LHCN-M2 (cell line): ENCODE data around the gene MAN2C1. TPM values are rescaled to one million over a fixed set of nuclear protein-coding genes. Genes with fewer than 3 reads are reported as not detected.
"Not testable (repeated sequence)": the region's sequence is repeated elsewhere in the genome, so short reads cannot be mapped to it uniquely, and the experiment has no call there.

Source experiments
- DNase-seq: peaks from one replicate; pipeline ENCODE4 v3.0.0-alpha.2; 2012; ENCODE audit warnings: low read depth
- total RNA-seq: library from RNA; depleted of rRNA; stranded (reverse); fragments of >200 nt; gene quantifications from 2 replicates; pipeline ENCODE4 v1.2.3, GENCODE V29; 2014

The MAN2C1 gene
- total RNA-seq, 1 experiment from 2014 or later: 91.5 TPM

DNA sequence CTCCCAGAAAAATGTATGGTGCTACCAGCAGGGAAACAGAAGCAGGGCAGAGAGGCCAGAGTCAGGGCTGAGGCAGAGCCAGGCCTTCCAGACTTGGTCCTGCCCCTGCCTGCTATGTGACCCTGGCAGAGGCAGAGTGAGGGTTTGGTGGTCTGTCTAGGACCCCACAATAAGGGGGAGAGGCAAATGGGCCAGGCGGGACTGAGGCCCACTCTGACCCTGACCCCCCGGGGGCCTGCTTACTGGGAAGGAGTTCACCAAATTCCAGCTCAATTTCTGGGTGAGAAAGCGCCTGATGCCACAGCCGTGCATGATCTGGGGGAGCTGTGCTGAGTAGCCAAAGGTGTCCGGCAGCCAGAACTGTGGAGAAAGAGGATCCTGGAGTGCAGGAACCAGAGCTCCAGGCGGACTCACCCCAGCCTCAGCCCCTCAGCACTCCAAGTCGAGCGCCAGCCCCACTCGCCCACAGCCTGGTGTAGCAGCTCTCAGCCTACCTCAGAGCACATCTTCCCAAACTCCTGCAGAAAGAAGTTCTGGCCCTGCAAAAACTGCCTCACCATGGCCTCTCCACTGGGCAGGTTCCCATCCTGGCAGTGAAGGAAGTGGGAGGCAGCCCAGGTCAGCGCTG is 6.9 kb downstream of the MAN2C1 start:
- DNase-seq: no peak

DNA sequence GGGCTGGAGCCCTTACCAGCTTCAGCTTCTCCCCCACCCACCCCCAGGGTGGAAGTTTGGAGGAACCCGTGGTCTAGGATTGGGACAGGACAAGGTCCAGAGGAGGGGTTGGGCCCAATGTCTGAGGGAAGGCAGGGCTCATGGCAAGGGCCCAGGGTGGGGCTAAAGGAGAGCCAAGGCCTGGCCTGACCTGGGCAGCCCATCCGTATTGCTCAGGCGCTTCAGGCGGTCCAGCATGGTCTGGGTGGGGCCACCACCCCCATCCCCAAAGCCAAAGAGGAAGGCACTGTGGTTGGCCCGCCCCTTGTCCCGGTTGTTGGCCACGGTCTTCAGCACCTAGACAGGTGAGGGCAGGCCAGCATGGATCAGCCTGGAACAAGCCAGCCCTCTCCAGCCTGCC is 7.6 kb downstream of the MAN2C1 start:
- DNase-seq: no peak

DNA sequence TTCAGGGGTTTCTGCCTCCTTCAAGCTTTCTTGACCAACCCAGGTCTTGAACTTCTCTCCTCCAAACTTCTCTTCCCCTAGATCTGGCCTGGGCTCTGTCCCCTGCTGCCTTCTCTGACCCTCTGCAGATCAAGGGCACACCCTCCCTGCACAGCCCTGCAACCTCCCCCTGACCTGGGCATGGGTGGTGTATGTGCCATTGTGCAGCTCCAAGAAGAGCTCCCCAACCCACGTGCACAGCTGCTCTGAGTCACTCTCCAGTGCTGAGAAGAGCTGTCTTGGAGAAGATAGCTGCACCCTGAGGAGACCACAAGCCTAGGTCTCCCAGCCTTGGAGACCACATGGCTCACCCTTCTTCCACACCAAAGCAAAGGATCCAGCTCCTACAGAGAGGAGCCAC is 8.0 kb downstream of the MAN2C1 start:
- DNase-seq: peak; percentile 29

DNA sequence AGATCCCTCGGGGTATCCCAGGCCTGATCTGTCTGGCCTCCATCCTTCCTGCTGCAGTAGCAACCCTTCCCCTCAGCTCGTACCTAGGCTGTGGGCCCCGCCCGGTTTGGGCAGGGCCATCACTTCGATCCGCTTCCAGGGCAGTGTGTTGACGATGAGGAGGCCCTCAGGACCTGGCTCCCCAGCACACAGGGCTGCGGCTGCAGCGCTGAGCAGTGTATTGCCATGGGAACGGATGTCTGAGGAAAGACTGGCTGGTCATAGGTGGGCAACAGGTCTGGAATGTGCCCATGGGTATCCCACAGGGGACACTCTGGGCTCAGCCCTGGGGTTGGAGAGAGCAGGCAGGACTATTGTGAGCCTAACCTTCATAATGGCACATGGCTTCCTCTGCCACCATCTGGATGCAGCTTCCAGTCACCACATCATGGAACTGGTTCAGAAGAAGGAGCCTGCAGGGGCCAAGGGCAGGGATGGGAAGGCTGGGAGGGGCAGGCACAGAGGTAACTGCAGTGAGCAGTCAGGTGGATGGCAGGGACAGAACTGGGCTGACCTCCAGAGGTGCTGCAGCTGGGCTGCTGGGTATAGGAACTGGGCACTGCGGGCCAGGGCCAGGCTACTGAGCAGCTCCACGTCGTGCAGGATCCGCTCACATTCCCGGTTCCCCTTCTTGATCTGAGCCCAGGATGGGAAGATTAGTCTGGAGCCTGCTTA is 8.7 kb downstream of the MAN2C1 start:
- no peak for DNase-seq

DNA sequence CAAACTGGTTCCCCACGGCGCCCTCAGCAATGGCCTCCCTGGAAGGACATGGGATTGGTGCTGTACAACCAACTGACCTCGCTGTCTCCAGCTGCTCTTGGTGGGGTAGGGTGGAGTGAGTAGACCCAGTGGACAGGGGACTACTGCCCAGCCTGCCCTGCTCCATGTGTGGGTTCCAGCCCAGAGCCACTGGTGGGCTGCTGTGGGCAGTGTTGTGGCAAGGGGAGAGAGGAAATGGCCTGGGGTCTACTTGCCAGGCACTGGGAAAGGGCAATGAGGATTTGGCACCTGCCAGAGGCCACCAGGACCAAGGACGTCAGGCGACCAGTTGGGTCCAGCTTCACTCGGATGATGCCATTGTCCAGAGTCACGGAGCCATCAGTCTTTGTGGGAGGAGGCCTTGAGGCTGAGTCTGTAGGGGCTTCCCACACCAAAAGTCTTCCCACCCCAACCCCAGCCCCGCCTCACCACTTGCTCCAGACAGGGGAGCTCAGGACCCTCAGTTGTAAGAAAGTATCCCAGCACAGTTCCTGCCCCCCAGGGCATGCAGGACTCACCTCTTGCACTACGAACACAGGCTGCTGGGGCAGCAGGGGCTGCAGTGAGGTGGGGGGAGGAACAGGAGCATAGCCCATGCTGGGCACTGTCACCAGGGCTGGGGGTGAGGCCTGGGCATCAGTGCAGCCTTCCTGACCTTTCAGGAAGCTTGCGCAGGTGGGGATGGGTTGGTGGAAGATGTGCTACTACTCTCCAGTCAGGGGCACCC is 9.5 kb downstream of the MAN2C1 start:
- DNase-seq: no peak

DNA sequence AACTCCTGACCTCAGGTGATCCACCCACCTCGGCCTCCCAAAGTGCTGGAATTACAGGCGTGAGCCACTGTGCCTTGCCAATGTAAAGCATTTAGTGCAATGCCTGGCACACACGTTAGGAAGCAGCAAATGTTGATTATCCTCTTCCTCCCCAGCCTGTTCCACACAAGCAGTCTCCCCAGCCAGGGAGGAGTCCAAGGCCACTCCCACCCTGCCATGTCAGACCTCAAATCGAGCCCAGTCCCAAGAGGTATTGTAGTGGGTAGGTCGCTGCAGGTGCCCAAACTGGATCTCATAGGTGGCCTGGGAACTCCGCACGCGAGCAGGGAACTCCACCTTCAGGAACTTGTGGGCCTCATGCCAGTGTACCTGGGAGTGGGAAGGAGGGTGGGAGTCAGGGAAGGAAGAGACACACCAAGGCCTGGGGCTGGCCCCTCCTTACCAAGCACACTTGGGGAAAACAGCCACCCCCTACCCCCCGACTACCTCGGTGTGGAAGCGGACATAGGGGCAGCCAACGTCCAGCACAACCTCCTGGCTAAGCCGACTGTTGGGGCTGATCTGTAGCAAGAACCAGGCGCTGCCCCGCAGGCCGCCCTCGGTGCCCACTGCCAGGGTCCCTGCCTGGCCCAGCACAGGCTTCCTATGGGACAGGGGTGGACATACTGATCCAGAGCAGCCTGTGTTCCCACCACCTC is 10.3 kb downstream of the MAN2C1 start:
- DNase-seq: no peak

DNA sequence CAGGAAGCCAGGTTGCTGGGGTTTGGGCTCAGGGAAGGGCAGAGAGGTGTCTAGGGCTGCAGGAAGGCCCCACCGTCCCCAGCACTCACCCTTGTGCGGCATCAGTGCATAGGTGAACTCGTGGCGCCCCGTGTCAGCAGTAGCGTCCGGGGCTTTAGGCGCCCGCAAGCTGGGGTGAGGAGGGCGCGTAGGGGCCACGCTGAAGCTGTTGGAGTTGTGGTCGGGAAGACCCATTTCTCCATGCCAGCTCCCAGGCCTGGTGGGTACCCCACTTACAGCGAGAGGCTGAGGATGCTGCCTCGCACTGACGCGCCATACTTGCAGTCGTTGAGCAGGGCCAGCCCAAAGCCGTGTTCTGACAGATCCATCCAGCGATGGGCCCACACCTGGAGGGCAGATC is 11.9 kb downstream of the MAN2C1 start:
- no peak for DNase-seq

DNA sequence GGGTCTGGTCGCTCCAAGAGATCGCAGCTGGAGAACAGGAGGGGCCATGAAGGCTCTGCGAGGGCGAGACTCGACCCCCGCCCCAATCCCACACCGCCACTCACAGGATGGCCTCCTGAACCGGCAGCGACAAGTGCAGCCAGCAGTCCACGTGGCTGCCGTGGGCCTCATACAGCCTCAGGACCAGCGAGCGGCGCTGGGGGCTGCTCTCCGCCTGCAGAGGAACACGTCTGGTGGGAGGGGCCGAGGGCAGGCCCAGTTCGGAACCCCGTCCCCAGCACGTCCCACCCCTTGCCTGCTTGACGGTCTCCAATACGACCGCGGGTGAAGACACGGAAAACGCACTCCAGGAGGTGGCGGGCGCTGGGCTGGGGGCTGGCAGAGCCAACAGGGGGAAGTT is 12.4 kb downstream of the MAN2C1 start:
- no peak for DNase-seq

DNA sequence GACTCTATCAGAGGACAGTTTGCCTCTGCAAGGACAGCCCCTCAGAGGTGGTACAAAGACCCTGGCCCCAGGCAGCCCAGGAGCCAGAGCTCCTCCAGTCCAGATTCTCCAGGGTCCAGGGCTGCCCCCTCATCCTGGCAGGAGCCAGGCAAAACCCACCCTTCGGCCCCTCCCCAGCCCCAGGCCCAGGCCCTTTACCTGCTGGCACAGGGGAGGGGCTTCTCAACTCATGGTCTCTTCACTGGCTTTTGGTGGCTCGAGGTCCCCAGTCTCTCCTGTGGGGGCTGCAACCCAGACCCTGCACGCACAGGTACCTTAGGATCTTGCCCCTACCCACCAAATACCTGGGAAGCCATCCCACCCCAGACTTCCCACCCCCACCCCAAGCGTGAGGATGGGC is 13.0 kb downstream of the MAN2C1 start:
- no peak for DNase-seq

DNA sequence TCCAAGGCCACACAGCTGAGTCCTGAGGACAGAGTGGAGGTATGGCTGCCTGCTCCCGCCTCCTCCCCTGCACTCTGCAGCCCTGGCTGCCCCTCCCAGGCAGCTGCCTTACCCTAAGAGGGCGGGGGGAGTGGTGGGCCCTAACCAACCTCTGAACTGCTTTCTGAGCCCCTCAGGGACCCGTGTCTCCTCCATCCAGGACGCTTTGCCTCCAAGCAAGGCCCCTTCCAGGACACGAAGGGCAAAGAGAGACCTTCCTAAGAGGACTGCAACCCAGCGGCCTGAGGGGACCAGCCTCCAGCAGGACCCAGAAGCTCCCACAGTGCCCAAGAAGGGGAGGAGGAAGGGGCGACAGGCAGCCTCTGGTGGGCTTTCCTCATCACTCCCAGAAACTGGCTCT is 14.0 kb downstream of the MAN2C1 start:
- no peak for DNase-seq

DNA sequence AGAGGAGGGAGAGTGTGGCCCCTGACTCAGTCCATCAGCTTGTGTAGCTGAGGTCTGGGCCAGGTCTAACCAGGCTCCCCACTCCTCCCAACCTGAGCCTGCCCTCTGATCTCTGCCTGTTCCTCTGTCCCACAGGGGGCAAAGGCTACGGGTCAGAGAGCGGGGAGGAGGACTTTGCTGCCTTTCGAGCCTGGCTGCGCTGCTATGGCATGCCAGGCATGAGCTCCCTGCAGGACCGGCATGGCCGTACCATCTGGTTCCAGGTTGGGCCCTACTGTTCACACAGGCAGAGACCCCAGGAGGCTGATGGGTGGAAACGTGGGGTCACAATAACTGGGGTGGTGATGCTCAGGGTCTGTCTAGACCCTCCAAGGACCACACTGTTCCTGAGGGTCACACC is 14.8 kb downstream of the MAN2C1 start:
- DNase-seq: no peak

DNA sequence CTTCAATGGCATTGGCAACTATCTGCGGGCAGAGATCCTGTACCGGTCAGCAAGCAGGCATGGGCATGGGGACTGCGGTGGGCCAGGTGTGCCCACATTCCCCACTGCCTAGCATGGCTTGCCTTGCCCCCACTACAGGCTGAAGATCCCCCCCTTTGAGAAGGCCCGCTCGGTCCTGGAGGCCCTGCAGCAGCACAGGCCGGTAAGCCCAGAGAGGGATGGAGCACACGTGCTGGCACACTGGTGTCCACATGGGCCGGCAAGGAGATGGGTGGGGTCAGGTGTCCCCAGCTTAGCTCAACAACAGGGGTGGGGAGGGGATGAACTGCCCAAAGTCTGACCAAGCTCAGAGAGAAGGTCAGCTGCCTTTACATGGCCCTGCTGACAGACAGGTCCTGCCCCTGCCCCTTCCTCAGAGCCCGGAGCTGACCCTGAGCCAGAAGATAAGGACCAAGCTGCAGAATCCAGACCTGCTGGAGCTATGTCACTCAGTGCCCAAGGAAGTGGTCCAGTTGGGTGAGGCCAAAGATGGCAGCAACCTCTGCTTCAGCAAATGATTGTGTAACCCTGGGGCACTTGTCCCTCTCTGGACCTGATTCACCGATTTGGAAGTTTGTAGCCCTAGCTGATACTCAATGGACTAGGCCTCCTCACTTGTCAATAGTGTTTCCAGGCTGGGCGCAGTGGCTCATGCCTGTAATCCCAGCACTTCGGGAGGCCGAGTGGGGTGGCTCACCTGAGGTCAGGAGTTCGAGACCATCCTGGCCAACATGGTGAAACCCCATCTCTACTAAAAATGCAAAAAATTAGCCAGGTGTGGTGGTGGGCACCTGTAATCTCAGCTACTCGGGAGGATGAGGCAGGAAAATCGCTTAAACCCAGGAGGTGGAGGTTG is 16.0 kb downstream of the MAN2C1 start:
- no peak for DNase-seq

DNA sequence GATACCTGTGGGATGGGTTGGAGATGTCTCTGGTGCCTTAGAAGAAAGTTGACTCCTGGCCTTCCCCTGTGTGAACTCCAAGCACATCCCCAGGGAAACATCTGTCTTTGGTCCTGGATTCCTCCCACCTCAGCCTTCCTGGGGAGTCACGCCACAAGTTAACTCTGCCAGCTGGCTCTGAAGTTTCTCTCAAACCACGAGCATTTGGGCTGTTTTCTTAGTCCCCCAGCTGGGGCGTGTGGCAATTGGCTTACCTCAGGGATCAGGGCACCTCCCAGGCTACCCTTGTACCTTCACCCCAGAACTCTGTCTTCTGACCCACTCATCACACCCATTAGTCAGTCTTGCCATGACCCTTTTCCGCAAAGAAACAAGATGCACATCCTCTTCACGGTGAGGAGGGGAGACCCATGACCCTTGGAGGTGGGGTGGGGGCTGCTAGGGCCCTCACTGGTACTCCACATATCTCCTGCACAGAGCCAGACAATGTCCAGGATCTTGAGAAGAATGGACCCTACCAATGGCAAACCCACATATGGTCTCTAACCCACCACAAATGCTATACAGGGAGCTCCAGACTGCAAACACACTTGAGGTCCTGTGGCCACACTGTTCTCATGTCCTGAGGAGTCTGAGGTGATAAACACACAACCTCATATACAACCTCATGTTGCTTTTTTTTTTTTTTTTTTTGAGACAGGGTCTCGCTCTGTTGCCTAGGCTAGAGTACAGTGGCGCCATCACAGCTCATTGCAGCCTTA is 17.6 kb downstream of the MAN2C1 start:
- DNase-seq: no peak

DNA sequence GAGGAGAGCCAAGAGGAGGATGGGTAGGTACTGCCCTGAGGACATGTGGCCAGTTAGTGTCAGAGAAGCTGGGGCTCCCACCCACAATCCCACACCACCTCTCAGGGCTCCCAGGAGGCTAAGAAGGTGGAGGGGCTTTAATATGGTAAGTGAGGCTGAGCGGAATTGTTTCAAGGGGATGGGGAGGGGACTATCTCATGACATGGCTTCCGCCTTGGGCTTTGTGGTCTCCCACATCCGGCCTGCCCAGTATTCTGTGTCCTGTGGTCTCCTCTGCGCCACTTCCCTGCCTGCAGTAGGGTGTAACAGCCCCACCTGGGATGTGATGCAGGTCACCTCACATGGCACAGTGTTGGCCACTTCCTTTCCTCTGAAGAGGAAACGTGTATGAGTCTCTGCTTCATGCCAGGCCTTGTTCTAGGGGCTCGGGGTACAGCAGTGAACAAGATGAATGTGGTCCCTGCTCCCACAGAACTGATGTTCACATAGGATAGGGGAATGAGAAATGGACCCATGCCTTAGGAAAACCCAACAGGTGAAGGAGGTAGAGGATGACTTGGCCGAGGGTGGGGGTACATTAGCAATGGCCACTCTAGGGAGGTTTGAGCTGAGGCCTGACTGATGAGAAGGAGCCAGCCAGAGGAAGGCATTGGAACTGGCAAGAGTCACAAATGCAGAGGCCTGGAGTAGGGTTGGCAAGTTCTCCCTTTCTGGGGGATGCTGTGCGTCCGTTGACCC is 18.4 kb downstream of the MAN2C1 start:
- no peak for DNase-seq

DNA sequence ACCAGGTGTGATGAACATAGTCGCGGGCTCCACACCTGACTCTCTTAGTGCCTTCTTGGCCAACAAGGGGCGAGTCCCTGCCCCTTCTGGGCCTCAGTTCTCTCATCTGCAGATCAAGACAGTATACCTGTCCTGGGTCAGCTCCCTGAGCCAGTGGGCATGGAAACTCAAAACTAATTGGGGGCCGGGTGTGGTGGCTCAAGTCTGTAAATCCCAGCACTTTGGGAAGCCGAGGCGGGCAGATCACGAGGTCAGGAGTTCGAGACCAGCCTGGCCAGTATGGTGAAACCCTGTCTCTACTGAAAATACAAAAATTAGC is 19.1 kb downstream of the MAN2C1 start:
- DNase-seq: not testable (repeated sequence)

DNA sequence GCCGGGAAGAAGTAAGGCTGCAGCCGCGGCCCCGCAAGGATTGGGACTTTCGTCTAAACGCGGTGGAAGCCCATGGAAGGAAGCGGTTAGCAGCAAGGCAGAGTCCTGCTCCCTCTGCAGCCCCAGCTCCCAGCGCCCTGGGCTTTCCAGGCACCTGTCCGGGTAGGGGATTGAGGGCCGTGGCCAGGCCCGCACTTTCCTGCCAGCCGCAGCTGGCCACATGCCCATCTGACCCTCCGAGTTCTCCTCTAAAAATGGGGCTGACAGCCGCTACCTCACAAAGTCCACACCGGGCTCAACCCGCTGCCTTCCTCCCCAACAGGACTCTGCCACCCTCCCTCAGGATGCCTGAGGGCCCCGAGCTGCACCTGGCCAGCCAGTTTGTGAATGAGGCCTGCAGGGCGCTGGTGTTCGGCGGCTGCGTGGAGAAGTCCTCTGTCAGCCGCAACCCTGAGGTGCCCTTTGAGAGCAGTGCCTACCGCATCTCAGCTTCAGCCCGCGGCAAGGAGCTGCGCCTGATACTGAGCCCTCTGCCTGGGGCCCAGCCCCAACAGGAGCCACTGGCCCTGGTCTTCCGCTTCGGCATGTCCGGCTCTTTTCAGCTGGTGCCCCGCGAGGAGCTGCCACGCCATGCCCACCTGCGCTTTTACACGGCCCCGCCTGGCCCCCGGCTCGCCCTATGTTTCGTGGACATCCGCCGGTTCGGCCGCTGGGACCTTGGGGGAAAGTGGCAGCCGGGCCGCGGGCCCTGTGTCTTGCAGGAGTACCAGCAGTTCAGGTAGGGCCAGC is 19.7 kb downstream of the MAN2C1 start:
- DNase-seq: no peak

DNA sequence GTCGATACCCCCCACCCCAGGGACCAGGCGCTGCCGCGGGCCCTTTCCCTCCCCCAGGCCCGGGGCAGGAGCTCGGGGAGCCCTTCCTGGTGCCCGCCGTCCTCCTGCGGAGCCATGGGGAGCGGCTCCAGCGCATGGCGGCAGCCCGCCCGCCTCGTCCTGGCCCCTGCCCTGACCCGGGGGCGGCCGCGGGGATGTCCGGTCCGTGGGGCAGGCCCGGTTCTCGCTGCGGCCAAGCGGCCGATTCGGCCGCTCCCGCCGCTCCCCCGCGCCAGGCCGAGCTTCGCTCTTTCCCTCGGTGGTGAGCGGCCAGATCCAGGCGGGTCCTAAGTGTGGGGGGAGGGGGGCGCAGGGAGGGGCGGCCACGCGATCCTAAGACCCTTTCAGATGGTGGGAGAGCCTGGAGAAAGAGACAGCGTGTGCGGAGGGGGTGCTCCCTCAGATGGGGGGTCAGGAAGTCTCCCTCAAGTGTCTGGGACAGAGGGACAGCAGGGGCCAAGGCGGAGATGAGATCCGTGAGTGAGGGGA is 20.3 kb downstream of the MAN2C1 start:
- no peak for DNase-seq

DNA sequence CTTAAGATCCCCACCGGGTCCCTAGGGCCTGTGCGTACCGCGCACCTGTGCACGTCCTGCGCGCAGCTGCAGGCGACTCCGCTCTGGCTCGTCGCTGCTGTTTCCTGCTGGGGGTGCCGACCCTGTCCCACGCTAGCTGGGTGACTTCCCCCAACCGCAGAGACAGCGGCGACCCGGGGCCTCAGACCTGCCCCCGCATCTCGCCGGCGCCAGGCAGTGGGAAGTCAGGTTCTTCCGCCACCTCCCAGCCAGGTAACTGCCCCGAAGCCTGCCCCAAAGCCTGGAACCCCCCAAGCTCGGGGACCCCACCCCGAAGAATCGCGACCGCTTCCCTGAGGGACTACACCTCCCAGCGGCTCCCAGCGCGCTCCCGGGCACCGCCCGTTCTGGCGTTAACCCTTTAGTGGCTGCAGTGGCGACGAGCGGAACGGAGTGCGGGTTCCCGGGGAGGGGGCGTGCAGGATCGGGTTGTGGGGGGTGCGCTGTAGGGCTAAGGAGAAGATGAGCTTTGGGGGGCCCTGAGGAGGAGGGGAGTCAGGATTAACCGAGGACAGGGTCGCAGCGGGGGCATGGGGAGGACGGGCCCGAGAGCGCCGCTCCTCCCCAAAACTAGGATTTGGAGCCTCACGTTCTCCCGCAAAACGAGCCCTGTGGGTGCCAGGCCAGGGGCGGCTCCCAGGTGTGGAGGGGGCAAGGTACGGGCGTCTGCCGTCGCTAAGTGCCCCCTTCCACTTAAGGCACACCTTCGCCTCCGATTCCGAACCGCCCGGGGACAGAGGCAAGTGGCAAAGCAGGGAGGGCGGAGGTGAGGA is 21.0 kb downstream of the MAN2C1 start:
- DNase-seq: no peak
